Nephron progenitor cell (in vitro differentiated cells): Measurements from ENCODE around the gene MLYCD.

Experiments used
- DNase-seq: peaks from one replicate; pipeline ENCODE4 v3.0.0; 2021
- H3K27ac Mint-ChIP-seq: 2 replicates; pipeline ENCODE4 v1.8.0; 2021; ENCODE audit warnings: mild to moderate bottlenecking, moderate library complexity, mixed read lengths
- H3K27me3 Mint-ChIP-seq: 2 replicates; pipeline ENCODE4 v1.8.0; 2021; ENCODE audit warnings: mild to moderate bottlenecking, low read depth, mixed read lengths; ENCODE audit not compliant: poor library complexity
- H3K36me3 Mint-ChIP-seq: 2 replicates; pipeline ENCODE4 v1.8.0; 2021; ENCODE audit warnings: low read depth, mixed read lengths
- H3K4me1 Mint-ChIP-seq: 2 replicates; pipeline ENCODE4 v1.8.0; 2021; ENCODE audit warnings: mixed read lengths
- H3K4me3 Mint-ChIP-seq: 2 replicates; pipeline ENCODE4 v1.8.0; 2021; ENCODE audit warnings: mild to moderate bottlenecking, moderate library complexity, mixed read lengths
- H3K9me3 Mint-ChIP-seq: 2 replicates; pipeline ENCODE4 v1.8.0; 2021; ENCODE audit warnings: mild to moderate bottlenecking, moderate library complexity, mixed read lengths
- CTCF ChIP-seq: fragments of 200-600 bp; sonication (generic); IDR thresholded peaks from 2 replicates; pipeline ENCODE4 v1.5.0; 2021; ENCODE audit warnings: antibody characterized with exemption

MLYCD gene

GRCh38 chr16:83932955-83933673, 34.2 kb downstream of the MLYCD start:
- H3K4me1 Mint-ChIP-seq, result peaks cover 38% of the 10 kb centered on the region
- no peak for TF ChIP-seq CTCF
- no peak for DNase-seq
- H3K27me3 Mint-ChIP-seq, result peaks cover 9% of the 10 kb centered on the region
- no peaks in the 10 kb centered on the region for H3K9me3 Mint-ChIP-seq
- H3K36me3 Mint-ChIP-seq, result no peaks in the 10 kb centered on the region
- no peak overlapping the region for H3K27ac Mint-ChIP-seq
- no peak overlapping the region for H3K4me3 Mint-ChIP-seq

- no peaks in the 10 kb centered on the region for H3K36me3 Mint-ChIP-seq
- TF ChIP-seq CTCF, result no peak
- H3K9me3 Mint-ChIP-seq, result no peaks in the 10 kb centered on the region
- H3K27me3 Mint-ChIP-seq, result peaks cover 6% of the 10 kb centered on the region
- H3K4me1 Mint-ChIP-seq, result peaks cover 38% of the 10 kb centered on the region
- peak overlapping the region; percentile 30 for H3K4me3 Mint-ChIP-seq
- no peak for DNase-seq
- peak overlapping the region; percentile 39 for H3K27ac Mint-ChIP-seq
Observed at GRCh38 chr16:83933885-83934683, 35.2 kb downstream of the MLYCD start.

GRCh38 chr16:83934684-83934977, 35.7 kb downstream of the MLYCD start:
- H3K4me3 Mint-ChIP-seq, result no peak overlapping the region
- peaks cover 6% of the 10 kb centered on the region for H3K27me3 Mint-ChIP-seq
- DNase-seq, result no peak
- no peak for TF ChIP-seq CTCF
- no peaks in the 10 kb centered on the region for H3K36me3 Mint-ChIP-seq
- H3K27ac Mint-ChIP-seq, result no peak overlapping the region
- peaks cover 37% of the 10 kb centered on the region for H3K4me1 Mint-ChIP-seq
- no peaks in the 10 kb centered on the region for H3K9me3 Mint-ChIP-seq

GRCh38 chr16:83935005-83935857, 36.3 kb downstream of the MLYCD start:
- Mint-ChIP-seq H3K9me3 (no peaks in the 10 kb centered on the region), H3K4me1 (peaks cover 32% of the 10 kb centered on the region), H3K27ac (peak overlapping the region; percentile 25), H3K4me3 (no peak overlapping the region), H3K36me3 (no peaks in the 10 kb centered on the region), H3K27me3 (peaks cover 5% of the 10 kb centered on the region)
- DNase-seq, result no peak
- no peak for TF ChIP-seq CTCF

GRCh38 chr16:83935858-83936255, 36.9 kb downstream of the MLYCD start:
- no peaks in the 10 kb centered on the region for H3K9me3 Mint-ChIP-seq

More at GRCh38 chr16:83935858-83936255, 36.9 kb downstream of the MLYCD start:
- H3K27me3 Mint-ChIP-seq, result peaks cover 3% of the 10 kb centered on the region
- peaks cover 35% of the 10 kb centered on the region for H3K4me1 Mint-ChIP-seq
- no peak overlapping the region for H3K27ac Mint-ChIP-seq
- no peak for DNase-seq
- no peak for TF ChIP-seq CTCF
- H3K4me3 Mint-ChIP-seq, result no peak overlapping the region
- H3K36me3 Mint-ChIP-seq, result no peaks in the 10 kb centered on the region
